Neutrophil (primary cell): ENCODE results near the gene USP43.

ENCODE experiments used
- H3K27ac ChIP-seq: fragments of 200-600 bp; sonication (generic); 2 replicates; pipeline ENCODE4 v1.5.1; 2016; ENCODE audit warnings: mild to moderate bottlenecking, moderate library complexity
- H3K27me3 ChIP-seq: fragments of 200-600 bp; sonication (generic); 2 replicates; pipeline ENCODE4 v1.6.0; 2016; ENCODE audit warnings: mild to moderate bottlenecking
- H3K36me3 ChIP-seq: fragments of 200-600 bp; sonication (generic); 2 replicates; pipeline ENCODE4 v1.5.1; 2017
- H3K4me1 ChIP-seq, 2 experiments: fragments of 200-600 bp in 1 of 2; sonication (generic) in 1 of 2; 1 replicate in 1 of 2; 2 replicates in 1 of 2; pipeline versions ENCODE4 v1.5.1 to v1.6.1; 2013 to 2016; ENCODE audit warnings: low read depth in 1 of 2, low read length in 1 of 2, mild to moderate bottlenecking in 1 of 2, moderate library complexity in 1 of 2; ENCODE audit not compliant: control insufficient read depth in 1 of 2, insufficient read depth in 1 of 2
- H3K4me3 ChIP-seq, 2 experiments: fragments of 200-600 bp in 1 of 2; sonication (generic) in 1 of 2; 1 replicate in 1 of 2; 2 replicates in 1 of 2; pipeline ENCODE4 v1.5.1; 2013 to 2016; ENCODE audit warnings: low read depth in 1 of 2, low read length in 1 of 2, mild to moderate bottlenecking in 1 of 2, moderate library complexity in 1 of 2
- H3K9me3 ChIP-seq: fragments of 200-600 bp; sonication (generic); 2 replicates; pipeline ENCODE4 v1.5.1; 2016
- TF ChIP-seq, protein P1 (sequence below): fragments of 200-600 bp; sonication (generic); IDR thresholded peaks from 2 replicates; pipeline ENCODE4 v1.5.1; 2016; ENCODE audit warnings: antibody characterized with exemption

The USP43 gene

DNA sequence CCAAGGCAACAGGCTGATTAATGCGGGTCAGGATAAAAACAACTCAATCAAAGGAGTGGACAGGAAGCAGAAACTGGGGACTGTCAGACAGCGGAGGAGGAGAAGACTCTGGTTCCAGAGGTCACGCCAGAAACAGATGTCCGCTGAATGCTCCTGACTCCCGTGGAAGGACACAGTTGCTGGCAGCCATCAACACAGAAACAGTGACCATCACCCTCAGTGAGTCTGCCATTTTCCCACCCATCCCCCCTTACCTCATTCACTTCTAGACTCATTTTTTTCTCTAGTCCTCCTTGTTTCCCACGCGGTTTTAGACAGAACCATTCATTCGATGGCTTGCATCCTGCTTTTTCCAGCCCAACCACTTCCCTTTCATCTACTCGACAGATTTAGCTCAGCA lies 105.2 kb downstream of the USP43 start:
- Histone ChIP-seq H3K27ac (no peak overlapping the region), H3K36me3 (no peaks in the 10 kb centered on the region), H3K27me3 (peaks cover 66% of the 10 kb centered on the region), H3K4me3 (no peak overlapping the region), H3K9me3 (no peaks in the 10 kb centered on the region), H3K4me1 (no peaks in the 10 kb centered on the region)
- TF ChIP-seq, protein P1, sequence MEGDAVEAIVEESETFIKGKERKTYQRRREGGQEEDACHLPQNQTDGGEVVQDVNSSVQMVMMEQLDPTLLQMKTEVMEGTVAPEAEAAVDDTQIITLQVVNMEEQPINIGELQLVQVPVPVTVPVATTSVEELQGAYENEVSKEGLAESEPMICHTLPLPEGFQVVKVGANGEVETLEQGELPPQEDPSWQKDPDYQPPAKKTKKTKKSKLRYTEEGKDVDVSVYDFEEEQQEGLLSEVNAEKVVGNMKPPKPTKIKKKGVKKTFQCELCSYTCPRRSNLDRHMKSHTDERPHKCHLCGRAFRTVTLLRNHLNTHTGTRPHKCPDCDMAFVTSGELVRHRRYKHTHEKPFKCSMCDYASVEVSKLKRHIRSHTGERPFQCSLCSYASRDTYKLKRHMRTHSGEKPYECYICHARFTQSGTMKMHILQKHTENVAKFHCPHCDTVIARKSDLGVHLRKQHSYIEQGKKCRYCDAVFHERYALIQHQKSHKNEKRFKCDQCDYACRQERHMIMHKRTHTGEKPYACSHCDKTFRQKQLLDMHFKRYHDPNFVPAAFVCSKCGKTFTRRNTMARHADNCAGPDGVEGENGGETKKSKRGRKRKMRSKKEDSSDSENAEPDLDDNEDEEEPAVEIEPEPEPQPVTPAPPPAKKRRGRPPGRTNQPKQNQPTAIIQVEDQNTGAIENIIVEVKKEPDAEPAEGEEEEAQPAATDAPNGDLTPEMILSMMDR = no peak

DNA sequence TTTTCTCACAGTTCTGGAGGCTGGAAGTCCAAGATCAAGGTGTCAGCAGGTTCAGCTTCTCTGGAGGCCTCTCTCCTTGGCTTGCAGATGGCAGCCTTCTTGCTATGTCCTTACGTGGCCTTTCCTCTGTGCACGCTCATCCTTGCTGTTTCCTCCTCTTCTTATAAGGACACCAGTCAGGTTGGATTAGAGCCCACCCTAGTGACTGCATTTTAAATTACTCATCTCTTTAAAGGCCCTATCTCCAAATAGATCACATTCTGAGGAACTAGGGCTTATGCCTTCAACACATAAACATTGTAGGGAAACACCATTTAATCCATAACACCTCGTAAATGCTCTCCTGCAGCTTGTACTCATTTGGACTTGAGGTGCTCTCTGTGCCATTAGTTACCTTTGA lies 109.8 kb downstream of the USP43 start:
- Histone ChIP-seq H3K27me3 (peaks cover 33% of the 10 kb centered on the region), H3K4me1 (no peaks in the 10 kb centered on the region), H3K4me3 (no peak overlapping the region), H3K27ac (no peak overlapping the region), H3K9me3 (no peaks in the 10 kb centered on the region), H3K36me3 (no peaks in the 10 kb centered on the region)
- TF ChIP-seq, protein P1 = no peak

DNA sequence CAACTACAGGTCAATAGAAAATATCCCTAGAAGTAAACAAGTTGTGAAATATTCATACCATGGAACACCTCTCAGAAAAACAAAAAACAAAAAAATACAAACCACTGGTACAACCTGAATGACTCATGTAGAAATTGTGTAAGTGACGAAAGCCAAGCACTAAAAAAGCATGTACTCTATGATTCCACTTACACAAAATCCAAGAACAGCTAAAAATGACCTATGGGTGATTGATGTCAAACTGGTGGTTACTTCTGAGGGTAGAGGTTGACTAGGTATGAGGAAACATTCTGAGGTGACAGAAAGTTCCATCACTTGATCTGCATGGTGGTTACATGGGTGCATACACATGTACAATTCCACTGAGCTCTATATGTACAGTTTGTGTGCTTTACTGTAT lies 114.9 kb downstream of the USP43 start:
- H3K4me3 ChIP-seq = no peak overlapping the region
- no peaks in the 10 kb centered on the region for H3K9me3 ChIP-seq
- H3K36me3 ChIP-seq = no peaks in the 10 kb centered on the region
- no peak overlapping the region for H3K27ac ChIP-seq
- TF ChIP-seq, protein P1 = no peak
- H3K4me1 ChIP-seq = no peaks in the 10 kb centered on the region
- H3K27me3 ChIP-seq = peaks cover 40% of the 10 kb centered on the region

DNA sequence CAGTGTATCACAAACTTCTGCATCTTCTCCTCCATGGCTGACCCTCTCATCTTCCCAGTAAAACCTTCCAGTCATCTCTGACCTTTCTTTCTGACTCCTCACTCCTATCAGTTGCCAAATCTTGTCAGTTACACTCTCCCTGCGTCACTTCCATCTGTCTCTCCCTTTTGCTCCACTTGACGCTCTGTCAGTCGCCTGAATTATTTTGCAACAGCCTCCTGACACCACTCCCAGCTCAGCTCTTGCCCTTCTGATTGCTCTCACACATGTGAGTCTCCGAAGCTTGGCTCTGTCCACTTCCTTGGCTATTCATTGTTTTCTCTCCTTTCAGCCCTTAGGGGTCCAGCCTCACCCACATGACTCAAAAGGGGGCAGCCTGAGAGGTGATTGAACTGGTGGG lies 118.3 kb downstream of the USP43 start:
- Histone ChIP-seq H3K27ac (no peak overlapping the region), H3K4me3 (no peak overlapping the region), H3K36me3 (no peaks in the 10 kb centered on the region), H3K9me3 (no peaks in the 10 kb centered on the region), H3K27me3 (peaks cover 58% of the 10 kb centered on the region), H3K4me1 (no peaks in the 10 kb centered on the region)
- TF ChIP-seq, protein P1 = no peak

DNA sequence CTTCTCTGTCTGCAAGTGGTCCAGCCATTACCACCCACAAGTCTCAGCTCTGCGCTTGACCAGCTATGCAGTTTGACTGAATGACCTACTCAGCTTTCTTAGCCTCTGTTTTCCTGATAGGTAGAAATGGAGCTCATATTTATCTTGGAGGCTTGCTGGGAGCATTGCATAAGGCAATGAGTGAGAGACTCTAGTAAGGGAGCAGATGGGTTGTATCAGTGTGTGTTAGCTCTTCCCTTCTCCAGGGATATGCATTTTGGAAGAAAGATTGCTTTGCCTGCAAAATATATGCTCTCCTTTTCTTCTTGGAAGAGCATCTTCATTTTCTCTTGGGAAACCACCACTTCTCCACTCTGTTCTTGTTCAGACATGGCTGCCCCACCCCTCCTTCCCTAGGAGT lies 120.0 kb downstream of the USP43 start:
- H3K4me3 ChIP-seq = no peak overlapping the region
- TF ChIP-seq, protein P1 = no peak
- no peaks in the 10 kb centered on the region for H3K9me3 ChIP-seq
- no peak overlapping the region for H3K27ac ChIP-seq
- H3K27me3 ChIP-seq = peaks cover 53% of the 10 kb centered on the region
- no peaks in the 10 kb centered on the region for H3K4me1 ChIP-seq
- no peaks in the 10 kb centered on the region for H3K36me3 ChIP-seq

DNA sequence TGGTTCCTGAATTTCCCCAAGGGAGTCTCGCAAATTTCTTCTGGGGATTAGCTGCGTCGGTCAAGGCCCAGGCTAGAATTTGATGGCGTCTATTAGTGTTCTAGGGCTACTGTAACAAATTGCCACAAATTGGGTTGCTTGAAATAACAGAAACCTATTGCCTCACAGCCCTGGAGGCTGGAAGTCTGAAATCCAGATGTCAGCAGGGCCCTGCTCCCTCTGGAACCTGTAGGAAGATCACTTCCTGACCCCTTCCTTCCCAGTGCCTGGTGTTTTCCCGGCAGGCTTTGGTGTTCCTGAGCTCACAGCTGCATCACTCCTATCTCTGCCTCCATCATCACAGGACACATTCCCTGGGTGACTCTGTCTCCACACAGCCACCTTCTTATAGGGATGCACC lies 121.7 kb downstream of the USP43 start:
- Histone ChIP-seq H3K9me3 (no peaks in the 10 kb centered on the region), H3K36me3 (no peaks in the 10 kb centered on the region), H3K4me3 (no peak overlapping the region), H3K4me1 (no peaks in the 10 kb centered on the region), H3K27me3 (peaks cover 47% of the 10 kb centered on the region), H3K27ac (no peak overlapping the region)
- TF ChIP-seq, protein P1 = no peak
